Gastroesophageal sphincter (tissue), 3 donors: ENCODE data around the gene DDAH2.

Source experiments
- EP300 ChIP-seq: sonication (generic); formaldehyde crosslinking; IDR thresholded peaks from one replicate; pipeline ENCODE4 v1.6.1; 2017; ENCODE audit warnings: antibody characterized with exemption, mild to moderate bottlenecking
- POLR2A ChIP-seq, 2 donors: fragments of 450-650 bp; IDR thresholded peaks; one replicate each; pipeline ENCODE4 v1.6.1; 2017; ENCODE audit warnings: antibody characterized with exemption in 2 of 2, mild to moderate bottlenecking in 2 of 2, moderate library complexity in 1 of 2
- TF ChIP-seq, protein P1 (sequence below), 4 experiments: fragments of 200-600 bp in 2 of 4; fragments of 450-650 bp in 2 of 4; sonication (generic) in 1 of 4; IDR thresholded peaks; one replicate each; pipeline ENCODE4 v1.5.1; 2017 to 2019; ENCODE audit warnings: antibody characterized with exemption in 4 of 4, mild to moderate bottlenecking in 2 of 4, moderate library complexity in 2 of 4

DNA sequence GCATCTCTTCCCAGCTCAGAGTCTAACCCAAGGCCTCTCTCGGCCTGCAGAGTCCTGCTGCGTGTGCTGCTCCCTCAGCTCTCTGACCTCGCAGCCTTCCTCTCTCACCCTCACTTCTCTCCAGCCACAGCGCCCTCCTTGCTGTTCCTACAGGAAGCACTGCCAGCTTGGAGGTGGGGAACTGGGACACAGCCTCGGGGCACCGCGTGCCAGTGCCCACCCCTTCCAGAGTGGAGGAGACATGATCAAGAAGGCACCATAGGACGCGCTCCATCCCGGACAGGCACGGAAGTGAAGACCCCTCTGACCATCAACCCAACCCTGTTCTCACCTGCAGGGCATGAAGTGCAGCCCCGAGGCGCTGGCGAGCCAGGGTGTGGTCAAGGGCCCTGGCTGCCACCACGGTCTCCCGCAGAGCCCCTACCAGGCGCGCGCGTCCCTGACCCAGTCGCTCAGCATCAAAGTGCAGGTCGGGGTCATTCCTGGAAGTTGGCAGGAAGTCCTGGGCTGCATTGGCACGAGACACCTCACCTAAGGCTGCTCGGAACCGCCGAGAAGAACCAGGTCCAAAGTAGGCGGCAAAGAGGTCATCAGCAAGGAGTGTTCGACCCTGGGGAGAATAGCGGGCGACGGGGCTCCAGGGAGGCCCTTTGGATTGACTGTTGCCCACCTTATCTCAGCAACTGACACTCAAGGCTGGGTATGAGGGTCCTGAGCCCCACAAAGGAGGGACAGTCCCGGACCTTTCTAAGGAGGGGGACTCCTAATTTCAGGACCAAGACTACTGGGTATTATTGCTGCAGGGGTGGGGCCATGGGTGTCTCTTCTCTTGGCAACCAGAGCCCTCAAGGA, 46.8 kb upstream of the DDAH2 start:
- TF ChIP-seq, protein P1, sequence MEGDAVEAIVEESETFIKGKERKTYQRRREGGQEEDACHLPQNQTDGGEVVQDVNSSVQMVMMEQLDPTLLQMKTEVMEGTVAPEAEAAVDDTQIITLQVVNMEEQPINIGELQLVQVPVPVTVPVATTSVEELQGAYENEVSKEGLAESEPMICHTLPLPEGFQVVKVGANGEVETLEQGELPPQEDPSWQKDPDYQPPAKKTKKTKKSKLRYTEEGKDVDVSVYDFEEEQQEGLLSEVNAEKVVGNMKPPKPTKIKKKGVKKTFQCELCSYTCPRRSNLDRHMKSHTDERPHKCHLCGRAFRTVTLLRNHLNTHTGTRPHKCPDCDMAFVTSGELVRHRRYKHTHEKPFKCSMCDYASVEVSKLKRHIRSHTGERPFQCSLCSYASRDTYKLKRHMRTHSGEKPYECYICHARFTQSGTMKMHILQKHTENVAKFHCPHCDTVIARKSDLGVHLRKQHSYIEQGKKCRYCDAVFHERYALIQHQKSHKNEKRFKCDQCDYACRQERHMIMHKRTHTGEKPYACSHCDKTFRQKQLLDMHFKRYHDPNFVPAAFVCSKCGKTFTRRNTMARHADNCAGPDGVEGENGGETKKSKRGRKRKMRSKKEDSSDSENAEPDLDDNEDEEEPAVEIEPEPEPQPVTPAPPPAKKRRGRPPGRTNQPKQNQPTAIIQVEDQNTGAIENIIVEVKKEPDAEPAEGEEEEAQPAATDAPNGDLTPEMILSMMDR (IDR thresholded peaks at IDR 0.05): no peak
- TF ChIP-seq EP300: no peak
- no peak for TF ChIP-seq POLR2A (IDR thresholded peaks at IDR 0.05)
